GM12878 (cell line): Measurements from ENCODE around the gene MAD1L1. TPM values are rescaled to one million over a fixed set of nuclear protein-coding genes. Genes with fewer than 3 reads are reported as not detected.

Source experiments
- ATAC-seq: fragments of 200-7000 bp; cut with Tn5 transposase; 3 replicates; pipeline ENCODE4 v1.9.1; 2020; ENCODE audit warnings: mild to moderate bottlenecking, moderate library complexity
- BruUV-seq: library from RNA; stranded (reverse); fragments of 400-500 nt; replicated peaks from 2 replicates; lab custom pipeline; 2021; lab: Mats Ljungman, UMichigan
- CTCF ChIA-PET: fragments of 300-600 bp; sonication (Branson Sonifier 250); formaldehyde crosslinking; extraction: SDS; loops from one replicate; lab custom pipeline; 2021; ENCODE audit warnings: inconsistent platforms; lab: Yijun Ruan, JAX
- POLR2A ChIA-PET: fragments of 350-600 bp; formaldehyde crosslinking; extraction: SDS; loops from one replicate; lab custom pipeline; 2021; ENCODE audit warnings: inconsistent platforms; lab: Charles Lee
- RAD21 ChIA-PET: fragments of 300-600 bp; sonication (Branson Sonifier 250); formaldehyde crosslinking; loops from one replicate; lab custom pipeline; 2023; ENCODE audit warnings: antibody characterized with exemption; ENCODE audit not compliant: unreplicated experiment; lab: Charles Lee
- SMC1A ChIA-PET: fragments of 300-600 bp; sonication (Branson Sonifier 250); formaldehyde crosslinking; loops from one replicate; lab custom pipeline; 2023; ENCODE audit not compliant: unreplicated experiment, uncharacterized antibody; lab: Charles Lee
- DNase-seq: peaks from one replicate; pipeline ENCODE4 v3.0.0-alpha.2; 2011; ENCODE audit warnings: low read depth, low spot score
- FAIRE-seq: peaks from 3 replicates; lab custom pipeline; 2011; peaks lifted over from hg19 to GRCh38; lab: Jason Lieb, UNC
- H2AFZ ChIP-seq: 2 replicates; pipeline ENCODE4 v1.6.0; 2011; ENCODE audit warnings: low read depth, low read length, control low read depth; ENCODE audit not compliant: control insufficient read depth
- H3K27ac ChIP-seq: 2 replicates; pipeline ENCODE4 v1.5.1; 2011; ENCODE audit warnings: control low read depth; ENCODE audit not compliant: control insufficient read depth, insufficient read depth
- H3K27me3 ChIP-seq, 2 experiments: replicated peaks in 1 of 2; 2 replicates each; pipeline versions ENCODE4 v1.6.0 to v1.6.1; 2011; ENCODE audit warnings: low read length in 1 of 2; ENCODE audit not compliant: control insufficient read depth in 2 of 2, insufficient read depth in 2 of 2
- H3K36me3 ChIP-seq, 2 experiments: 2 replicates each; pipeline ENCODE4 v1.5.1; 2011; ENCODE audit warnings: low read length in 1 of 2; ENCODE audit not compliant: control insufficient read depth in 2 of 2, insufficient read depth in 2 of 2
- H3K4me1 ChIP-seq: 2 replicates; pipeline ENCODE4 v1.6.1; 2011; ENCODE audit warnings: mild to moderate bottlenecking, low read length, moderate library complexity, mixed read lengths; ENCODE audit not compliant: control insufficient read depth, insufficient read depth
- H3K4me2 ChIP-seq: 2 replicates; pipeline ENCODE4 v1.6.0; 2011; ENCODE audit warnings: control low read depth; ENCODE audit not compliant: control insufficient read depth, insufficient read depth
- H3K4me3 ChIP-seq: fragments of 200-600 bp; sonication (generic); 2 replicates; pipeline ENCODE4 v1.5.1; 2016
- H3K79me2 ChIP-seq: 2 replicates; pipeline ENCODE4 v1.6.0; 2011; ENCODE audit warnings: low read length; ENCODE audit not compliant: control insufficient read depth, insufficient read depth
- H3K9ac ChIP-seq: 2 replicates; pipeline ENCODE4 v1.8.0; 2011; ENCODE audit warnings: low read length, control low read depth, mixed read lengths; ENCODE audit not compliant: control insufficient read depth, insufficient read depth
- H3K9me3 ChIP-seq: replicated peaks from 3 replicates; pipeline ENCODE4 v1.5.1; 2011; ENCODE audit warnings: mild to moderate bottlenecking, low read length; ENCODE audit not compliant: control insufficient read depth, insufficient read depth
- H4K20me1 ChIP-seq: 2 replicates; pipeline ENCODE4 v1.6.0; 2011; ENCODE audit not compliant: control insufficient read depth, insufficient read depth
- ATF3 ChIP-seq: IDR thresholded peaks from 2 replicates; pipeline ENCODE4 v1.6.1; 2011; ENCODE audit warnings: low read depth, mild to moderate bottlenecking, low read length, moderate library complexity, borderline replicate concordance; ENCODE audit errors: extremely low read depth
- BRCA1 ChIP-seq: IDR thresholded peaks from 2 replicates; pipeline ENCODE4 v1.6.1; 2011; ENCODE audit warnings: low read depth, low read length, improper control_type of control experiment
- MEF2B ChIP-seq: fragments of 450-650 bp; IDR thresholded peaks from 2 replicates; pipeline ENCODE4 v1.6.1; 2018; ENCODE audit warnings: mild to moderate bottlenecking, moderate library complexity; ENCODE audit not compliant: partially characterized antibody, poor library complexity, severe bottlenecking
- MTA2 ChIP-seq: fragments of 450-650 bp; IDR thresholded peaks from 2 replicates; pipeline ENCODE4 v1.6.1; 2016; ENCODE audit warnings: low read depth, mild to moderate bottlenecking, moderate library complexity
- NFYA ChIP-seq: IDR thresholded peaks from 2 replicates; pipeline ENCODE4 v1.6.1; 2011; ENCODE audit warnings: low read depth, mild to moderate bottlenecking, low read length, improper control_type of control experiment, borderline replicate concordance
- PKNOX1 ChIP-seq: fragments of 450-650 bp; IDR thresholded peaks from 2 replicates; pipeline ENCODE4 v1.6.1; 2016; ENCODE audit warnings: mild to moderate bottlenecking
- POLR2AphosphoS5 ChIP-seq: IDR thresholded peaks from 2 replicates; pipeline ENCODE4 v1.6.1; 2011; ENCODE audit warnings: mild to moderate bottlenecking, low read length, inconsistent platforms
- POU2F2 ChIP-seq: IDR thresholded peaks from 3 replicates; pipeline ENCODE4 v1.6.1; 2011; ENCODE audit warnings: low read depth, mild to moderate bottlenecking, low read length, borderline replicate concordance
- RELA ChIP-seq: fragments of 450-650 bp; IDR thresholded peaks from 2 replicates; pipeline ENCODE4 v1.8.0; 2014; ENCODE audit warnings: borderline replicate concordance; ENCODE audit not compliant: partially characterized antibody
- SMAD5 ChIP-seq: IDR thresholded peaks from 2 replicates; pipeline ENCODE4 v1.6.1; 2016; ENCODE audit warnings: antibody characterized with exemption, low read depth
- SMARCA5 ChIP-seq: fragments of 450-650 bp; IDR thresholded peaks from 2 replicates; pipeline ENCODE4 v1.6.1; 2017; ENCODE audit warnings: mild to moderate bottlenecking
- ZBTB40 ChIP-seq: fragments of 450-650 bp; IDR thresholded peaks from 2 replicates; pipeline ENCODE4 v1.6.1; 2016; ENCODE audit warnings: mild to moderate bottlenecking, moderate library complexity, borderline replicate concordance
- WGBS: methylation state at CpG from one replicate; pipeline ENCODE4 v1.1.6; 2016; ENCODE audit warnings: low lambda C conversion rate; ENCODE audit not compliant: insufficient replicate concordance, insufficient coverage; ENCODE audit errors: missing lambda C conversion rate; 5-methylcytosine and 5-hydroxymethylcytosine counted together
- in situ Hi-C: fragments of 300-500 bp; cut with MboI; formaldehyde crosslinking; loops from 9 replicates; pipeline ENCODE4 v1.14.3; 2018; ENCODE audit warnings: mixed read lengths
- intact Hi-C: fragments of 100-400 bp; cut with micrococcal nuclease; formaldehyde crosslinking; loops from one replicate; pipeline ENCODE4 v1.14.2; 2022; ENCODE audit not compliant: unreplicated experiment
- polyA plus RNA-seq, 11 experiments: library from polyadenylated mRNA; depleted of rRNA in 4 of 11; unstranded in 6 of 11; stranded (reverse) in 5 of 11; fragments of >200 nt; fragmentation: Nextera tagmentation in 4 of 11; fragmentation: Illumina TruSeq in 1 of 11; extraction: Ambion mirVana in 4 of 11; extraction: Trizol in 1 of 11; gene quantifications; 1 replicate in 1 of 11; 2 replicates in 10 of 11; pipeline versions ENCODE4 v1.2.1 to v1.2.3, GENCODE V29; 2011 to 2016; ENCODE audit warnings: inconsistent platforms in 2 of 11, missing spikeins in 2 of 11, low read depth in 1 of 11
- total RNA-seq, 4 experiments: library from RNA; depleted of rRNA in 3 of 4; stranded (reverse); fragments of >200 nt in 3 of 4; fragmentation: Illumina TruSeq in 1 of 4; extraction: Trizol in 1 of 4; gene quantifications; 2 replicates each; pipeline versions ENCODE4 v1.2.1 to v1.2.3, GENCODE V29; 2013 to 2021
- TF ChIP-seq, protein P1 (sequence below): IDR thresholded peaks from 2 replicates; pipeline ENCODE4 v1.6.1; 2012; ENCODE audit warnings: mild to moderate bottlenecking, low read depth, low read length
- TF ChIP-seq, protein P2 (sequence below): IDR thresholded peaks from 2 replicates; pipeline ENCODE4 v1.6.1; 2011; ENCODE audit warnings: borderline replicate concordance, low read depth, mild to moderate bottlenecking, moderate library complexity, low read length; ENCODE audit not compliant: insufficient read depth, poor library complexity, severe bottlenecking

MAD1L1 gene
- total and polyA plus RNA-seq, 10 of the 15 experiments (the other 5 are each of a cell fraction or from before 2014, with no cell fraction given) = 2.2 to 76.8 (median 38.3) TPM

GRCh38 chr7:2126621-2127020 is 106.1 kb downstream of the MAD1L1 start:
- ChIA-PET SMC1A (no interaction called here), RAD21 (no interaction called here), CTCF (interaction anchor here (1.4 kb wide), 1 partner anchor 27 kb away, joined by 3 read pairs; no protein-coding TSS in a partner anchor), POLR2A (no interaction called here)
- H3K9ac ChIP-seq = no peak overlapping the region
- BruUV-seq = no TSS peak
- FAIRE-seq = no peak
- ATAC-seq = no peak
- DNase-seq = no peak
- no peaks in the 10 kb centered on the region for H3K9me3 ChIP-seq
- H3K27me3 ChIP-seq = no peaks in the 10 kb centered on the region
- no peaks in the 10 kb centered on the region for H4K20me1 ChIP-seq
- H3K4me1 ChIP-seq = no peaks in the 10 kb centered on the region
- H3K79me2 ChIP-seq = no peaks in the 10 kb centered on the region
- 78% methylated on average over 9 of the region's 9 CpGs for WGBS
- intact Hi-C loops = no loop called here
- no peak overlapping the region for H3K4me2 ChIP-seq
- in situ Hi-C loops = no loop called here
- H3K36me3 ChIP-seq = peaks cover 5 to 7% of the 10 kb centered on the region in 2 experiments; a peak in 3 of 4 replicates
- H2AFZ ChIP-seq = no peak overlapping the region
- H3K27ac ChIP-seq = no peak overlapping the region
- no peak overlapping the region for H3K4me3 ChIP-seq
- no peak for TF ChIP-seq POLR2AphosphoS5
- TF ChIP-seq RELA = no peak
- TF ChIP-seq SMARCA5 = no peak
- no peak for TF ChIP-seq SMAD5
- TF ChIP-seq ATF3 = no peak
- no peak for TF ChIP-seq BRCA1
- TF ChIP-seq MEF2B = no peak
- TF ChIP-seq, protein P1, sequence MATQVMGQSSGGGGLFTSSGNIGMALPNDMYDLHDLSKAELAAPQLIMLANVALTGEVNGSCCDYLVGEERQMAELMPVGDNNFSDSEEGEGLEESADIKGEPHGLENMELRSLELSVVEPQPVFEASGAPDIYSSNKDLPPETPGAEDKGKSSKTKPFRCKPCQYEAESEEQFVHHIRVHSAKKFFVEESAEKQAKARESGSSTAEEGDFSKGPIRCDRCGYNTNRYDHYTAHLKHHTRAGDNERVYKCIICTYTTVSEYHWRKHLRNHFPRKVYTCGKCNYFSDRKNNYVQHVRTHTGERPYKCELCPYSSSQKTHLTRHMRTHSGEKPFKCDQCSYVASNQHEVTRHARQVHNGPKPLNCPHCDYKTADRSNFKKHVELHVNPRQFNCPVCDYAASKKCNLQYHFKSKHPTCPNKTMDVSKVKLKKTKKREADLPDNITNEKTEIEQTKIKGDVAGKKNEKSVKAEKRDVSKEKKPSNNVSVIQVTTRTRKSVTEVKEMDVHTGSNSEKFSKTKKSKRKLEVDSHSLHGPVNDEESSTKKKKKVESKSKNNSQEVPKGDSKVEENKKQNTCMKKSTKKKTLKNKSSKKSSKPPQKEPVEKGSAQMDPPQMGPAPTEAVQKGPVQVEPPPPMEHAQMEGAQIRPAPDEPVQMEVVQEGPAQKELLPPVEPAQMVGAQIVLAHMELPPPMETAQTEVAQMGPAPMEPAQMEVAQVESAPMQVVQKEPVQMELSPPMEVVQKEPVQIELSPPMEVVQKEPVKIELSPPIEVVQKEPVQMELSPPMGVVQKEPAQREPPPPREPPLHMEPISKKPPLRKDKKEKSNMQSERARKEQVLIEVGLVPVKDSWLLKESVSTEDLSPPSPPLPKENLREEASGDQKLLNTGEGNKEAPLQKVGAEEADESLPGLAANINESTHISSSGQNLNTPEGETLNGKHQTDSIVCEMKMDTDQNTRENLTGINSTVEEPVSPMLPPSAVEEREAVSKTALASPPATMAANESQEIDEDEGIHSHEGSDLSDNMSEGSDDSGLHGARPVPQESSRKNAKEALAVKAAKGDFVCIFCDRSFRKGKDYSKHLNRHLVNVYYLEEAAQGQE = no peak
- no peak for TF ChIP-seq POU2F2
- TF ChIP-seq PKNOX1 = no peak
- no peak for TF ChIP-seq ZBTB40
- TF ChIP-seq MTA2 = no peak
- TF ChIP-seq NFYA = no peak
- TF ChIP-seq, protein P2, sequence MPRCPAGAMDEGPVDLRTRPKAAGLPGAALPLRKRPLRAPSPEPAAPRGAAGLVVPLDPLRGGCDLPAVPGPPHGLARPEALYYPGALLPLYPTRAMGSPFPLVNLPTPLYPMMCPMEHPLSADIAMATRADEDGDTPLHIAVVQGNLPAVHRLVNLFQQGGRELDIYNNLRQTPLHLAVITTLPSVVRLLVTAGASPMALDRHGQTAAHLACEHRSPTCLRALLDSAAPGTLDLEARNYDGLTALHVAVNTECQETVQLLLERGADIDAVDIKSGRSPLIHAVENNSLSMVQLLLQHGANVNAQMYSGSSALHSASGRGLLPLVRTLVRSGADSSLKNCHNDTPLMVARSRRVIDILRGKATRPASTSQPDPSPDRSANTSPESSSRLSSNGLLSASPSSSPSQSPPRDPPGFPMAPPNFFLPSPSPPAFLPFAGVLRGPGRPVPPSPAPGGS = no peak
